Esophagus muscularis mucosa (tissue), 3 donors: ENCODE data around the gene PRR5L.

Source experiments
- CTCF ChIP-seq, 3 experiments: fragments of 200-600 bp in 2 of 3; fragments of 450-650 bp in 1 of 3; sonication (generic) in 2 of 3; IDR thresholded peaks; one replicate each; pipeline ENCODE4 v1.5.1; 2017 to 2019; ENCODE audit warnings: antibody characterized with exemption in 3 of 3, mild to moderate bottlenecking in 2 of 3, moderate library complexity in 1 of 3
- POLR2A ChIP-seq: fragments of 450-650 bp; IDR thresholded peaks from one replicate; pipeline ENCODE4 v1.6.1; 2017; ENCODE audit warnings: antibody characterized with exemption, moderate library complexity, mild to moderate bottlenecking, low read depth

DNA sequence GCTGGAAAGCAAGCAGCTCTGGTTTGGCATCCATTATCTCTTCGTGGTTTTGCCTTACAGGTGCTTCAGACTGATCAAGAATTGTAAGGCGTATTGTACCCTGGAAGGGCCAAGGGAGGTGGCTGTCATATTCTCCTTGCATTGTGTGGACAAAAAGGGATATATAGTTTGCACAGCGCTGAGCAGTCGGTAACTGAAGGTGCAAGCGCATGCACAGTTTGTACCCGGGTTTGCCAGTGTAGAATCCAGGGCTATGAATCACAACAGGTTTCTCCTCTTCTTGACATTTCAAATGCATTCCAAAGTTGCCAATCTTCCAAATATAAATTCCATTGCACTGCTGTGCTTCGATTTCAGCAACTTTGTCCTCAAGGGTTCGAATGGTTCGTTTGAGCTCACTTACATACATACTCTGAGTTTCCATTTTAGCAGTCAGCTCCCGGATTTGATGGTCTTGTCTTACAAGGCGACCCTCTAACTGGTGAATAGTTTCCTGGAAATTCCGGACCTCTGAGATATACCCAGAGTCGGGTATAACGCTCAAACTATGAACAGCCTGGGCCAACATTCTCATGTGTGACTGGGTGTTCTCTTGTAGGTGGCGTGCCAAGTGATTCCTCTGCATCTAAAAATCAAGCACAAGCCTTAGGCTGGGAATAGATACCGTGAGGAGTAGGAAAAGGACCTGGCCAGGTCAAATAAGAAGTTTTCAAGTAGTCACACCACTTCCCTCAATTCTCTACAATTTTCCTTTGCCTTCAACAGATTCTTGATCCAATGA is 194.1 kb downstream of the PRR5L start:
- TF ChIP-seq POLR2A (no peak), CTCF (IDR thresholded peaks at IDR 0.05) (no peak)
